ENCODE data around the gene ZBED2.

ZBED2 gene

DNA sequence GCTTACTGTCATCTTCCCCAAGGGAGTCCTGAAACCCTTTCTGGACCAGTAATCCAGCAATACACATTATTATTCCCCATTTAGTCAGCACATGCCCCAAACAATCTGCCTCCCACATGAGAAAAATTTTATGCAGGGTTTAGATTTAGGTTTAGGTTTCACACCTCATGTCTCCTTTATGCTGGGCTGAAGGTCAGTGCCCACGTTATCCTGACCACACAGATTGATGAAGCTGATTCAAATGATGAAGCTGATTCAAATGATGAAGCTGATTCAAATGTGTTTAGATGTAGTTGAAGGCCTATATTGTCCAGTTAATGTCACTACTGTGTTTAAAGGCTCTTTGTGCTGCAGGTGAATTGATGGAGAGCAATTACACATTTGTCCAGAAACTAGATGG, 18.1 kb upstream of the ZBED2 start:
- Mint-ChIP-seq H3K4me3 (no peak overlapping the region), H3K36me3 (ENCODE audit: low read depth) (no peaks in the 10 kb centered on the region), H3K27ac (no peak overlapping the region), H3K27me3 (no peaks in the 10 kb centered on the region), H3K4me1 (ENCODE audit: low read depth) (no peaks in the 10 kb centered on the region), H3K9me3 (no peaks in the 10 kb centered on the region)
- intact Hi-C loops (cut with micrococcal nuclease), result no loop called here

DNA sequence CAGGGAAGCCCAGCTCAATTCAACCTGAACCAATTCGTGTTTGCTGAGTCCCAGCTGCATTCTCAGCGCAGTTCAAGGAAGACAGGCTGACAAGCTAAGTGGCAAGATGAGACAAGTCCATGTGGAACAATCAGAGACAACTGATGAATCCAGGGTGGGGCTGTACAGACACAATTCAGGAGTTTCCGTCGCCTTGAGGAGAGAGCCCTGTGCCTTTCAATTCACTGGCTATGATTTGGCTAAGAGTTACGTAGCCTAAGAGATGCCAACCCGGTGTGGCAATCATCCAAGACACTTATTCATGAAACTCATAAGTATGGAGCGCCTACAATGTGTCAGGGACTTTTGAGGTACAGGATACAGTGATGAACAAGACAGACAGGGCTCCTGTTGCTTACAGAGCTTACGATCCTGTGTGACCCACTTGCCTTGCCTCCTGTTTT, 15.5 kb upstream of the ZBED2 start:
- Mint-ChIP-seq H3K27ac (no peak overlapping the region), H3K4me3 (no peak overlapping the region), H3K9me3 (no peaks in the 10 kb centered on the region), H3K27me3 (no peaks in the 10 kb centered on the region), H3K36me3 (ENCODE audit: low read depth) (no peaks in the 10 kb centered on the region), H3K4me1 (ENCODE audit: low read depth) (no peaks in the 10 kb centered on the region)
- intact Hi-C loops (cut with micrococcal nuclease), result no loop called here

DNA sequence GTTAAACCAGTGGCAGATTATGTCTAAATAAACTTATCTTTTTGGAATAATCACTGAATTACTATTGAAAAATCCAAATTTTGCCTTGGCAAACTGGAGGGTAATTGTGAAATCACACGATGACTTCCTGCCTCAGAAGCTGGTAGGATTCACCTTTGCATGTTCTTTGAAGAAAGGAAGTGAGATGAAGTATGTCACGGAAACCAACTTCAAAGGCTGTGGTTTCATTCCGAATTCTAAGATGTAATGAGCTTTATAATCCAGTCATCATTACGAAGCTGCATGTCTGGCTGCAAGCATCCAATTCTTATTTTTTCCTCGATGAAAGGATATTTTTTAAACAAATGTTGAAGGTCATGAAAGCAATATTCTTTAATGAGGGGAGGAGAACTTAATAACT, 15.0 kb upstream of the ZBED2 start:
- Mint-ChIP-seq H3K27ac (no peak overlapping the region), H3K4me3 (no peak overlapping the region), H3K9me3 (no peaks in the 10 kb centered on the region), H3K4me1 (ENCODE audit: low read depth) (no peaks in the 10 kb centered on the region), H3K36me3 (ENCODE audit: low read depth) (no peaks in the 10 kb centered on the region), H3K27me3 (no peaks in the 10 kb centered on the region)
- intact Hi-C loops (cut with micrococcal nuclease), result no loop called here

DNA sequence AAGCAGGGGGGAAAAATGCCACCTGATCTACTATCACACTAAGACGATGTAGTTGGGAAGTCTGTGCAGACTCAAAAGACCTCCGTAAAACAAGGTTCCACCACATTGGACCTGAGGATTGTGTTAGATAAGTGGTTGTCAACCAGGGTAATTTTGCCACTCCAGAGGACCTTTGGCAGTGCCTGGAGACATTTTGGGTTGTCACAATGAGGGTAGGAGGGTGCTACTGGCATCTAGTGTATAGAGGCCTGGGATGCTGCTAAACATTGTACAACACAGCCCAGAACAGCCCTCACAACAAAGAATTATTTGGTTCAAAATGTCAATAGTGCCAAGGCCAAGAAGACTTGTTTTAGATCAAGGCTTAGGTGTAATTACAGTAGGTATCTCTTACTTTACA, 14.6 kb upstream of the ZBED2 start:
- intact Hi-C loops (cut with micrococcal nuclease), result no loop called here
- H3K27me3 Mint-ChIP-seq, result no peaks in the 10 kb centered on the region
- no peak overlapping the region for H3K27ac Mint-ChIP-seq
- no peaks in the 10 kb centered on the region for H3K36me3 Mint-ChIP-seq (ENCODE audit: low read depth)
- H3K9me3 Mint-ChIP-seq, result no peaks in the 10 kb centered on the region
- no peaks in the 10 kb centered on the region for H3K4me1 Mint-ChIP-seq (ENCODE audit: low read depth)
- no peak overlapping the region for H3K4me3 Mint-ChIP-seq

DNA sequence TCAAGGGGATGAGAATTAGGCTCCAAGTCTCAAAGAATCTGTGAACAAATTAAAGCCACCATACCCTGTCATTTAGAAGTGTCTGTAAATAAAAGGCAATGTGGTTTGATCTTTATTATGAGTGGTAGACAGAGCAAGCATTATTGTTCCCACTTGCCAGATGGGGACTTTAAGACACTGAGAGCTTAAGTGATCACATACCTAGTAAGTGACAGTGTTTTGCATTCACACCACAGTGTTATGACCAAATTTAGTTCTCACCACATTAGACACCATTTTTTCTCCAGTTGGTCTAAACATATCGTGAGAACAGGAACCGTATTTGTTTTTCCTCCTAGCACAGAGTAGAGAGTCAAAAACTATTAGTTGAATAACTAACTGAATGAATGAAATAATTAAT, 13.2 kb upstream of the ZBED2 start:
- Mint-ChIP-seq H3K27me3 (no peaks in the 10 kb centered on the region), H3K27ac (no peak overlapping the region), H3K9me3 (no peaks in the 10 kb centered on the region), H3K4me1 (ENCODE audit: low read depth) (no peaks in the 10 kb centered on the region), H3K36me3 (ENCODE audit: low read depth) (no peaks in the 10 kb centered on the region), H3K4me3 (no peak overlapping the region)
- intact Hi-C loops (cut with micrococcal nuclease), result no loop called here

DNA sequence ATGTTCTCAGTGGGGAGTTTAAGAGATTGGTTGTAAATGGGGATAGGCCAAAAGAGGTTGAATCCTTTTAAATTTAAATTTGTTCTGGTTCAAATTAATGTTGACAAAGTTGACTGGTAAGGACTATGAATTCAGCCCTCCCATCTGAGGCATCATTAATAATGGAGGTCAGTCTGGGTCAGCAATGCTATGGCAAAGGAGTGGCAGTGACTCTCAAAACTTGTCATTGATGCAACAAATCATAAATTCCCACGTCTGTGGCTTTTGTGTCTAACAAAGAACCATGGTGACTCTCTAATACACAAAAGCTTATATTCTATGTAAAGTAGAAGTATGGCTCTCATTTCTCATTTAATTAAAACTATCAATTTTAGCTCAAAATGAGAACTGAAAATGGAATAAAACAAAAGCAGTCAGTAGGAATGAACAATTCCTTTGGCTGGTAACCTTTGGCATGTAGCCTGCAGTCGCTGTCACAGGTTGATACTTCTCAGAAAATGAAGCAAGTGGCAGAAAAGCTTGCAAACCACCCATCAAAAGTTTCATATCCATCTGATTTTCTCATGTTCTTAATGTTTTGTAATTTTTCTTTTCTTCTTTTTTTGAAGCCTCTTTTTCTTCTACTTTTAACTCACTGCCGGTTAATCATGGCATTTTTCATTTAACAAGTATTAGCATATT, 12.2 kb upstream of the ZBED2 start:
- Mint-ChIP-seq H3K27ac (no peak overlapping the region), H3K9me3 (no peaks in the 10 kb centered on the region), H3K36me3 (ENCODE audit: low read depth) (no peaks in the 10 kb centered on the region), H3K4me1 (ENCODE audit: low read depth) (no peaks in the 10 kb centered on the region), H3K4me3 (no peak overlapping the region), H3K27me3 (no peaks in the 10 kb centered on the region)
- intact Hi-C loops (cut with micrococcal nuclease), result no loop called here

DNA sequence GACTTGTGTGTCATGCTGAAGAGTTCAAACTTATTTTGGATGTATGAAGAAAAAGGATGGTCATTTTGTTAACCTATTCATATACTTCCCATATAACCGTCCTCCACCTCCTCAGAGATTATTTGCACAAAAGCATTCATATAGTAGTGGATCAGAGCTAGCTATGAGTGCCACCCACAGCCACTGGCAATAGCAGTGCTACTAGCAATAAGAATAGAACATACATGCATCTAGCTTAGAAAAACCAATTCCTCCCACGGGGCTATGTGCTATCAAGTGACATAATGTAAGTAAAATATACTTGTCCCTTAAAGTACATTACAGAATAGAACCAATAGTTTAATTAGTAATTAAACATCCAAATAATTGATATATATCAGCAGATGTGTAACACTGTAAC, 10.3 kb upstream of the ZBED2 start:
- intact Hi-C loops (cut with micrococcal nuclease), result no loop called here
- H3K9me3 Mint-ChIP-seq, result no peaks in the 10 kb centered on the region
- no peaks in the 10 kb centered on the region for H3K27me3 Mint-ChIP-seq
- no peak overlapping the region for H3K4me3 Mint-ChIP-seq
- no peak overlapping the region for H3K27ac Mint-ChIP-seq
- H3K36me3 Mint-ChIP-seq (ENCODE audit: low read depth), result no peaks in the 10 kb centered on the region
- no peaks in the 10 kb centered on the region for H3K4me1 Mint-ChIP-seq (ENCODE audit: low read depth)

DNA sequence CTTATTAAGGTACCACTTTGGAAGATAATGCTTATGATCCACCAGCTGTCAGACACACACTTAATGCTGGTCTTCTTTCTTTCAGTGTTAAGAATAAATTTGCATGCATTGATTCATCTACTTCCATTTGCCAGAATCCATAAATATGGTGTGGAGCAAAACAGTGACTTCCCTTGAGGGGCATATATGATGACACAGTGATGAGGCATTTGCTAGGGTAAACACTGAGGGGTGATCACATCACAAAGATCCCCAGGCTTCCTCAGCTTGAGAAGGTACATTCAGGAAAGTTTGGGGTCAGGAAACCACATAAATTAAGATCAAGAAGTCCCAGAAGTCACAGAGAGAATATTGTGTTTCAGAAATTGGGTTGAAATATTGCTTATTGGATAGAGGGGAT, 9.9 kb upstream of the ZBED2 start:
- H3K27ac Mint-ChIP-seq, result no peak overlapping the region
- H3K4me3 Mint-ChIP-seq, result no peak overlapping the region
- no peaks in the 10 kb centered on the region for H3K9me3 Mint-ChIP-seq
- H3K36me3 Mint-ChIP-seq (ENCODE audit: low read depth), result no peaks in the 10 kb centered on the region
- no peaks in the 10 kb centered on the region for H3K4me1 Mint-ChIP-seq (ENCODE audit: low read depth)
- intact Hi-C loops (cut with micrococcal nuclease), result no loop called here
- H3K27me3 Mint-ChIP-seq, result no peaks in the 10 kb centered on the region

DNA sequence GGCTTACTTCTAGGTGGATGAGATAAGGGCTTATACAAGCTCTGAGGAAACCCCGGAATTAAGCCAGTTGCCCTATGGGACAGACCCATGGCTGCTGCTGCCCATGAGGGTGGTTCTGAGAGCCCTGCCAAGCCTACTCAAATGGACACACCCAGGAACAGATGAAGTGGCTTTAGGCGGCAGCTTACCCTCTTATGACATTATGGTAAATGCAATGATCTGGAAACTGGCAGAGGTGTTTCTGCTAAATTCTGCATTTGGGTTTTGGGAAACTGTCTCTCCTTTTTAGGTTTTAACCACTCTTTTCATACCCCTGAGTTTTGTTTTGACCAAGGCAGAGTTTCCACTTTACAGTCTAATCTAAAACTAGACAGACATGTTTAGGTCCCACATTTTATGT, 9.0 kb upstream of the ZBED2 start:
- intact Hi-C loops (cut with micrococcal nuclease), result no loop called here
- Mint-ChIP-seq H3K9me3 (no peaks in the 10 kb centered on the region), H3K27ac (no peak overlapping the region), H3K36me3 (ENCODE audit: low read depth) (no peaks in the 10 kb centered on the region), H3K27me3 (no peaks in the 10 kb centered on the region), H3K4me1 (ENCODE audit: low read depth) (no peaks in the 10 kb centered on the region), H3K4me3 (no peak overlapping the region)

DNA sequence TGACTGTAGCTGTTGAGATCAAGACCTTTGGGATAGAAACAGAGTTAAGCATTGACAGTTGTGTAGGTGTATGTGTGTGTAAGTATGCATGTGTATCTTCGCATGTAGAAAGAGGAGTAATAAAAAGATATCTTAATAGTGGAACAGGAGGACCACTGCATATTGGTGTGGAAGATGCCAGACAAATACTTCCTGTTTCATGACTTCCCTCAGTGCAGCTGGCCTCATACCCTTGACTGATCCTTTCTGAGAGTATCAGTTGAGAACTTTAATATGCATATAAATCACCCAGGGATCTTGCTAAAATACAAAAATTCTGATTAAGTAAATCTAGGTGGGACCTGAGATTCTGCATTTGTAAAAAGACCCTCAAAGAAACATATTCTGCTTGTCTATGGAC, 8.5 kb upstream of the ZBED2 start:
- intact Hi-C loops (cut with micrococcal nuclease), result no loop called here
- no peaks in the 10 kb centered on the region for H3K27me3 Mint-ChIP-seq
- no peak overlapping the region for H3K4me3 Mint-ChIP-seq
- H3K9me3 Mint-ChIP-seq, result no peaks in the 10 kb centered on the region
- H3K4me1 Mint-ChIP-seq (ENCODE audit: low read depth), result no peaks in the 10 kb centered on the region
- no peak overlapping the region for H3K27ac Mint-ChIP-seq
- no peaks in the 10 kb centered on the region for H3K36me3 Mint-ChIP-seq (ENCODE audit: low read depth)

DNA sequence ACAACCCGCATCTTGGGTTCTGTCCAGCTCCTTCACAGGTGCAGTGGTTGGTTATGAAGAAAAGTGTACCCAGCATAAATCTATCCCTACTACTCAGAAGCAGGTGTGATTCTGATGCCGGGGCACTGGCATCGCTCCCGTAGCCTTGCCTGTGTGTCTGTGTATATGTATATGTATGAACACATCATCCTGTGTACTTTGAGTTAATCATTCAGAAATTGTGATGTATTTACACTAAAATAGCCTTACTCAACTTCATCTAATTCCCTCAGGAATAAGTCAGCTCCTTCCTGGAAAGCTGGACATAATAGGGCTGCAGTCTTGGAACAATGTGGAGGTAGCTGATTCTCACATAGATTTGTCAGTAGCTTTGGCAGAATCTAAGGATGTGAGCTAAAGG, 6.7 kb upstream of the ZBED2 start:
- no peaks in the 10 kb centered on the region for H3K27me3 Mint-ChIP-seq
- no peaks in the 10 kb centered on the region for H3K36me3 Mint-ChIP-seq (ENCODE audit: low read depth)
- H3K4me3 Mint-ChIP-seq, result no peak overlapping the region
- no peaks in the 10 kb centered on the region for H3K9me3 Mint-ChIP-seq
- H3K27ac Mint-ChIP-seq, result no peak overlapping the region
- intact Hi-C loops (cut with micrococcal nuclease), result no loop called here
- H3K4me1 Mint-ChIP-seq (ENCODE audit: low read depth), result no peaks in the 10 kb centered on the region

DNA sequence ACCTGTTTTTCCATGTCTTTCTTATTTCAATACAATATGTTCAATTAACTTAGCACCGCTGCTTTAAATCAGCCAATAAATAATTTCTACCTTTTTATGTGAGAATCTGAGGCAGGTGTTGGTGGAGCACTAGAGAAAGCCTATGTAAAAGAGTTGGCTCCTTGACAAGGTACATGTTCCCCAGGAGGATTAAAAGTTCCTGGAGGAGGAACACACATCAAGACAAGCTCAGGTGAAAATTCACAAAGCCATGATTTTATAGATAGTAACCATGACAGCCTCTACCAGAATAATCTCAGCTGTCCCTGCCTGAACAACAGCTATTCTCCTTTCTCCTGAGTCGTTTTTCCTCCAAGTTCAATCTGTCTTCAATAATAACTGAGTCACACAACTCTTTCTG, 3.4 kb upstream of the ZBED2 start:
- intact Hi-C loops (cut with micrococcal nuclease), result no loop called here
- H3K36me3 Mint-ChIP-seq (ENCODE audit: low read depth), result no peaks in the 10 kb centered on the region
- no peaks in the 10 kb centered on the region for H3K9me3 Mint-ChIP-seq
- no peak overlapping the region for H3K4me3 Mint-ChIP-seq
- no peaks in the 10 kb centered on the region for H3K4me1 Mint-ChIP-seq (ENCODE audit: low read depth)
- H3K27me3 Mint-ChIP-seq, result no peaks in the 10 kb centered on the region
- no peak overlapping the region for H3K27ac Mint-ChIP-seq

DNA sequence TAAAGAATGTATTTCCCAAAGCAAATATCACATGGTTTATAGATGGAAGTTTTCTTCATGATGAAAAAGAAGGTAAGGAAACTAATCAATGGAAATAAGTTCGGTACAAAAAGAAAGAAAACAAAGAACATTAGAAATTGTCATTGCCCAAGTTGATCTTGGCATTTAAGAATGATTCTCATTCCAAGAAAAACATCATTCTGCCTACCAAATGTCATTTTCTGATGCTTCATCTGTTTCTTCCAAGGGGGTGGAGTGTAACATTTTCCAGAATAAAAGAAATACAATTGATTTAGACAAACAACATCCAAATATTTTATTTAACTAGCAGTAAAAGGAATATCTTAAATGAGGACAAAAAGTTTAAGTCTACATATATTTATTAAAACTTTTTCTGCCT, 3.0 kb upstream of the ZBED2 start:
- Mint-ChIP-seq H3K27ac (no peak overlapping the region), H3K4me1 (ENCODE audit: low read depth) (no peaks in the 10 kb centered on the region), H3K4me3 (no peak overlapping the region), H3K36me3 (ENCODE audit: low read depth) (no peaks in the 10 kb centered on the region), H3K27me3 (no peaks in the 10 kb centered on the region), H3K9me3 (no peaks in the 10 kb centered on the region)
- intact Hi-C loops (cut with micrococcal nuclease), result no loop called here

DNA sequence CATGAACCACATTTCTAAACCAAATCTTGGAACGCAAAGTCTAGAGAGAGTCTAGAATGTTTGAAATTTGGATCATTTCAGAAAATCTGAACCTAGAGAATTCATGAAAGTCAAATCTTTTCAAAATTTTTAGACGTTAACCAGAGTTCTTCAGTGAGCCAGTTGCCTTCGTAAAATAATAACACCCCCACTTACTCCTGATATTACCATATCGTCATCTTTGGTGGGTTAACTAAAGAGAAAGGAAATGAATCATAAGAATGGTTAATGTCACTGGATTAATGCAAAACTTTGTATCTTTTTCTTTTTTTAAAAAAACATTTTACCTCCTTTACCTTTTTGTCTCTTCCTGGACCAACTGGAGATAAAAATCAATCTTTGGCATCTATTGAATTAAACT, 1.2 kb upstream of the ZBED2 start:
- Mint-ChIP-seq H3K9me3 (no peaks in the 10 kb centered on the region), H3K27ac (no peak overlapping the region), H3K27me3 (no peaks in the 10 kb centered on the region), H3K4me1 (ENCODE audit: low read depth) (no peaks in the 10 kb centered on the region), H3K36me3 (ENCODE audit: low read depth) (no peaks in the 10 kb centered on the region), H3K4me3 (no peak overlapping the region)
- intact Hi-C loops (cut with micrococcal nuclease), result no loop called here

DNA sequence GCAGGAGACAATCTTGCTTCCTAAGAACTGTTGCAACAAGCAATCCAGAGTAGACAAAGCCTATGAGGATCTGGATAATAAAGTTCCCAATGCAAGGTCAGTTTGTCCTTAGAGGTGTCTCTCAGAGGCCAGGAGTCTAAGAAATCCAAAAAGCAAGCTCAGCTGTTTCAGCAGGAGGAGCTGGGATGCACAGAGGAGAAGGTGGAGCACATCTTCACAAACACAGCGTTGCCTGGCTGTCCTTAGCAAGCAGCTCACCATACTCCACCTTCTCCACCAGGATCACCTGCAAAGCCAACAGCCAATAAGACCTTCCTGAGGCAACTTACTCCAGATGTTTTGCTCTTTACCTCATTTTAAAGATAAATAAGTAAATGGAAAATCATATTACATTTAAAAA, 365 bp downstream of the ZBED2 start:
- intact Hi-C loops (cut with micrococcal nuclease), result no loop called here
- Mint-ChIP-seq H3K27me3 (no peaks in the 10 kb centered on the region), H3K27ac (no peak overlapping the region), H3K36me3 (ENCODE audit: low read depth) (no peaks in the 10 kb centered on the region), H3K4me1 (ENCODE audit: low read depth) (no peaks in the 10 kb centered on the region), H3K4me3 (no peak overlapping the region), H3K9me3 (no peaks in the 10 kb centered on the region)

All from dendritic cell treated with granulocyte-macrophage colony-stimulating factor and Interleukin-4, amounts not matched to agents 40 ng/mL and 50 ng/mL, for 4 days (primary cell).